Measurements from ENCODE around the gene MTPN. TPM values are rescaled to one million over a fixed set of nuclear protein-coding genes. Genes with fewer than 3 reads are reported as not detected.

Gene MTPN
- total RNA-seq, 4 donors from 2014 or later, result 48.5 to 94.2 (median 58.7) TPM

DNA sequence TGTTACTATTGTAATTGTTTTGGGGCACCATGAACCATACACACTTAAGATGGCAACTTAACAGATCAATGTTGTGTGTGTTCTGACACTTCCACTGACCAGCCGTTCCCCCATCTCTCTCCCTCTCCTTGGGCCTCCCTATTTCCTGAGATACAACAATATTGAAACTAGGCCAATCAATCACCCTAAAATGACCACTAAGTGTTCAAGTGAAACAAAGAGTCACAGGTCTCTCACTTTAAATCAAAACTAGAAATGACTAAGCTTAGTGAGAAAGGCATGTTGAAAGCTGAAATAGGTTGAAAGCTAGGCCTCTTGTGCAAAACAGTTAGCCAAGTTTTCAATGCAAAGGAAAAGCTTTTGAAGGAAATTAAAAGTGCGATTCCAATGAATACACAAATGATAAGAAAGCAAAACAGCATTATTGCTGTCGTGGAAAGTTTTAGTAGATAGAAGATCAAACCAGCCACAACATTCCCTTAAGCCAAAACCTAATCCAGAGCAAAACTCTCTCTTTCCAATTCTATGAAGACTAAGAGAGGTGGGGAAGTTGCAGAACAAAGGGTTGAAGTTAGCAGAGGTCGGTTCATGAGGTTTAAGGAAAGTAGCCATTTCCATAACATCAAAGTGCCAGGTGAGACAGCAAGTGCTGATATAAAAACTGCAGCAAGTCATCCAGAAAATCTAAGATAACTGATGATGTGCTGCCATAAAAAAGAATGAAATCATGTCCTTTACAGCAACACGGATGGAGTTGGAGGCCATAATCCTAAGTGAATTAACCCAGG is 90.6 kb downstream of the MTPN start:
- Histone ChIP-seq H3K27me3 (no peaks in the 10 kb centered on the region), H3K36me3 (no peaks in the 10 kb centered on the region), H3K4me1 (no peaks in the 10 kb centered on the region), H3K4me3 (no peak overlapping the region), H3K27ac (no peak overlapping the region), H3K9me3 (no peaks in the 10 kb centered on the region)
- no peak for TF ChIP-seq POLR2A (IDR thresholded peaks at IDR 0.05)
- TF ChIP-seq, protein P1, sequence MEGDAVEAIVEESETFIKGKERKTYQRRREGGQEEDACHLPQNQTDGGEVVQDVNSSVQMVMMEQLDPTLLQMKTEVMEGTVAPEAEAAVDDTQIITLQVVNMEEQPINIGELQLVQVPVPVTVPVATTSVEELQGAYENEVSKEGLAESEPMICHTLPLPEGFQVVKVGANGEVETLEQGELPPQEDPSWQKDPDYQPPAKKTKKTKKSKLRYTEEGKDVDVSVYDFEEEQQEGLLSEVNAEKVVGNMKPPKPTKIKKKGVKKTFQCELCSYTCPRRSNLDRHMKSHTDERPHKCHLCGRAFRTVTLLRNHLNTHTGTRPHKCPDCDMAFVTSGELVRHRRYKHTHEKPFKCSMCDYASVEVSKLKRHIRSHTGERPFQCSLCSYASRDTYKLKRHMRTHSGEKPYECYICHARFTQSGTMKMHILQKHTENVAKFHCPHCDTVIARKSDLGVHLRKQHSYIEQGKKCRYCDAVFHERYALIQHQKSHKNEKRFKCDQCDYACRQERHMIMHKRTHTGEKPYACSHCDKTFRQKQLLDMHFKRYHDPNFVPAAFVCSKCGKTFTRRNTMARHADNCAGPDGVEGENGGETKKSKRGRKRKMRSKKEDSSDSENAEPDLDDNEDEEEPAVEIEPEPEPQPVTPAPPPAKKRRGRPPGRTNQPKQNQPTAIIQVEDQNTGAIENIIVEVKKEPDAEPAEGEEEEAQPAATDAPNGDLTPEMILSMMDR (IDR thresholded peaks at IDR 0.05 in 4 of 5, conservative IDR thresholded peaks at IDR 0.05 in 1 of 5), result no peak
- ATAC-seq (no peak), DNase-seq (no peak)
- intact Hi-C loops (cut with DNase I; ENCODE audit: low total_unique reads), result no loop called here
- in situ Hi-C loops (cut with MboI; ENCODE audit: low sequenced_read_pairs in 4 of 4), result no loop called here

DNA sequence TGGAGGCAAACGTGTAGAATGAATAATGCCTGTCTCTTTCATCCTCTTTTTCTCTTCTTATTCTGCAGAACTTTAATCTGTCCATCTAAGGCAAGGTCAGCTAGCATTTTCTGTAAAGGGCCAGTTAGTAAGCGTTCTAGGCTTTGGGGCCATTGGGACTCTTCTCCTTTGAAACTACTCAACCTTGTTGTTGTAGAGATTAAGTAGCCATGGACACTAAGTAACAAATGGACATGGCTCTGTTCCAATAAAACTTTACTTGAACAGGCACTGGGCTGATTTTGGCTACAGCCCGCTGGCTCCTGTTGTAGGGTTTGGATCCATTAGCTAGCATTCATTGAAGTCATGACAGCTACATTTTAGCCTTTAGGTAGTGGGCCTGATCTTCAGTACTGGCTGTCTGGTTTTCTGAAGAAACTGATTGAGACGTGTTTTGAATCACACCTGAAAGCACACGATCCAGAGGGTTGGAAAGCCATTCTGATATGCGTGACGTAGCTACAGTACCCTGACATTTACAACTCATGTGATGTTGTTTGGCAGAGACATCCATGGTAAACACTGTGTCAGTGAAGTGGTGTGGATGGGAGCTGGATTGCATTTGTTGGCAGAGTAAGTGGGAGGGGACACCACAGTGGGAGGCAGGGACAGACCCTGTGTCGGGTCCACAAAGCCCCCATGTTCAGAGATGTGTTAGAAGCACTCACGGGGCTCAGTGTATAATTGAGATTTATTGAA is 92.5 kb downstream of the MTPN start:
- Histone ChIP-seq H3K36me3 (no peaks in the 10 kb centered on the region), H3K27me3 (no peaks in the 10 kb centered on the region), H3K27ac (no peak overlapping the region), H3K4me1 (no peaks in the 10 kb centered on the region), H3K9me3 (no peaks in the 10 kb centered on the region), H3K4me3 (no peak overlapping the region)
- TF ChIP-seq POLR2A (IDR thresholded peaks at IDR 0.05), result no peak
- TF ChIP-seq, protein P1 (IDR thresholded peaks at IDR 0.05 in 4 of 5, conservative IDR thresholded peaks at IDR 0.05 in 1 of 5), result no peak
- no peak for DNase-seq
- intact Hi-C loops (cut with DNase I; ENCODE audit: low total_unique reads) (no loop called here), in situ Hi-C loops (cut with MboI; ENCODE audit: low sequenced_read_pairs in 4 of 4) (no loop called here)
- ATAC-seq, result no peak

DNA sequence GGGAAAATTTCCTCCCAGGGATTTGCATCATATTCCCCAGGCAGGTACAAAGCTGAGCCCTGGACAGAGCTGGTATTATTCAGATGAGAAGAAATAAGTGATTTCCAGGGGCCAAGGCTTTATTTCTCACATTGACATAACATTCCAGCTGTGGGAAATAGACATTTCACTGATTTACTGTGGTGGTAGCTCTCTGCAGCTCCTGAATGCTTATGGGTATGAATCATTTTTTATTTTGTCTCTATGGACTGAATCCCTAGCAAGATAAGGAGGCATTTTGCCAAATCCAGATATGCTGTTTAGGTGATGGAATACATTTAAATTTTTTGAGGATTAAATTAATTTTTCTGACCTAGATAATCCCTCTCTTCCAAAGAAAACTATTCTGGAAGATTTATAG is 97.9 kb downstream of the MTPN start:
- intact Hi-C loops (cut with DNase I; ENCODE audit: low total_unique reads), result no loop called here
- no peaks in the 10 kb centered on the region for H3K27me3 ChIP-seq
- TF ChIP-seq, protein P1 (IDR thresholded peaks at IDR 0.05 in 4 of 5, conservative IDR thresholded peaks at IDR 0.05 in 1 of 5), result no peak
- TF ChIP-seq POLR2A (IDR thresholded peaks at IDR 0.05), result no peak
- H3K4me1 ChIP-seq, result no peaks in the 10 kb centered on the region
- no peaks in the 10 kb centered on the region for H3K9me3 ChIP-seq
- no peaks in the 10 kb centered on the region for H3K36me3 ChIP-seq
- DNase-seq, result no peak
- no peak overlapping the region for H3K4me3 ChIP-seq
- no peak for ATAC-seq
- no peak overlapping the region for H3K27ac ChIP-seq
- in situ Hi-C loops (cut with MboI; ENCODE audit: low sequenced_read_pairs in 4 of 4), result no loop called here

DNA sequence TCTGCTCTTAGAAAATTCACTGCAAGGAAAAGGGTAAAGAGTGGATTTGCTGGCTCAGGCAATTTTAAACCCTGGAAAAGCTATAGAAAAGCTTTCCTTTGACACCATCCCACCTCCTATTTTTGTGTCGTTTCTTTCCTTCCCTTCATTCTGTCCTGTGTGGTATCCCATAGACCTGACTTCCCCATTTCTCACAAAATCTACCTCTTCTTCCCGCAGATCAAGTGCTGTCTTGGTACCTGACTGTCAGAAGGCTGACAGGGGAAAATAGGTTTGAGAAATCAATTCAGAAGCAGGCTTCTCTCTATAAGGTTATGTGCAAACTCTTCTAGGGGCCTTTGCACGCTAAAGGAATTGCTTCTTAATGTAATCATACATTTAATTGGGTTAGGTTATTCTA is 98.9 kb downstream of the MTPN start:
- Histone ChIP-seq H3K36me3 (no peaks in the 10 kb centered on the region), H3K4me1 (no peaks in the 10 kb centered on the region), H3K27me3 (no peaks in the 10 kb centered on the region), H3K27ac (no peak overlapping the region), H3K4me3 (no peak overlapping the region), H3K9me3 (no peaks in the 10 kb centered on the region)
- TF ChIP-seq POLR2A (IDR thresholded peaks at IDR 0.05), result no peak
- TF ChIP-seq, protein P1 (IDR thresholded peaks at IDR 0.05 in 4 of 5, conservative IDR thresholded peaks at IDR 0.05 in 1 of 5), result no peak
- DNase-seq, result no peak
- intact Hi-C loops (cut with DNase I; ENCODE audit: low total_unique reads), result no loop called here
- ATAC-seq, result no peak
- in situ Hi-C loops (cut with MboI; ENCODE audit: low sequenced_read_pairs in 4 of 4), result no loop called here

Data from gastrocnemius medialis (tissue), 4 donors.